GM19467 (cell line): ENCODE results near the gene SMAD3.
"Not testable (repeated sequence)": the region's sequence is repeated elsewhere in the genome, so short reads cannot be mapped to it uniquely, and the experiment has no call there.

Source experiments
- ATAC-seq: cut with Tn5 transposase; IDR thresholded peaks from one replicate; pipeline ENCODE4 v1.9.1; 2021; ENCODE audit warnings: mild to moderate bottlenecking, moderate library complexity; ENCODE audit not compliant: unreplicated experiment

The SMAD3 gene

DNA sequence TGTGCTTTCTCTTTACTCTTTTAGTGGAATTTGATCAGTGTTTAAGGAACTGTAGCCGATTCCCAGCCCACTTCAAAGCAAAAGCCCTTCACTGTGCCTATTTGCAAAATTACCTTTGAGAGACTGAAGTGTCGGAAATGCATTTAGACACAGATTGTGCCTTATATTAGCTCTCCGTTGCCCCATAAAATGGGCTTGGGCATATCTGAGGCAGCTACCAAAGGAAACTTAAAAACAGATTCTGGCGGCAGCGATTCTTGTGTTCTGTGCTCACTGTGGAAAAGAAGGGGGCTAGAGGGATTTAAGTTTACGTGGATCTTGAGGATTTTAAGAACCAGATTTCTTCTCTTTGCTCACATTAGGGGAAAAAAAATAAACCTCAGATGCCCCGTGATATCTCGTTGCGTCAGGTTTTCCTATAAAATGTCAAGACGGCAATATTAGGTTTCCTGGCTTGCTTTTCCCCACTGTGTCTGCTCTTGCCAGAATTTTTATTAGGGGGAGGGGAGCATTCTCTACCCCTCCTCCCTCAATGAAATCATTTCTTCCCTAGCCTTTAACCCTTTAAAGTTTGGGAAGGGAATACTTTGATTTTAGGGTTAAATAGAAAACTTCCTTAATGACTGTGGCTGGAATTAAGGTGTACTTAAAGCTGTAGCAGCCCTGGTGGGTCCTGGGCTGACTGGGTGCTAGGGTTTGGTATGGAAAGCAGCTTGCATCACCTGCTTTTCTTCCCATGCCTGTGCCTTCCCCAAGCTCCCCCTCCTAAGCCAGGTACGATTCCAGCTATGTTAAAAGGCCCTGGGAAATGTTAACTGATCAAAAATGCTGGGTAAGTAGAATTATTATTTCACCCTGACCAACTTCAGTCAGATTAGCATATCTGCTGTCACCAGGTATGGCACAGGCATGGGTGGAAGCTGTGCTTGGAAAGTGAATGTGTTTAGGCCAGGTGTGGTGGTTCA, 73.8 kb downstream of the SMAD3 start:
- ATAC-seq = no peak

DNA sequence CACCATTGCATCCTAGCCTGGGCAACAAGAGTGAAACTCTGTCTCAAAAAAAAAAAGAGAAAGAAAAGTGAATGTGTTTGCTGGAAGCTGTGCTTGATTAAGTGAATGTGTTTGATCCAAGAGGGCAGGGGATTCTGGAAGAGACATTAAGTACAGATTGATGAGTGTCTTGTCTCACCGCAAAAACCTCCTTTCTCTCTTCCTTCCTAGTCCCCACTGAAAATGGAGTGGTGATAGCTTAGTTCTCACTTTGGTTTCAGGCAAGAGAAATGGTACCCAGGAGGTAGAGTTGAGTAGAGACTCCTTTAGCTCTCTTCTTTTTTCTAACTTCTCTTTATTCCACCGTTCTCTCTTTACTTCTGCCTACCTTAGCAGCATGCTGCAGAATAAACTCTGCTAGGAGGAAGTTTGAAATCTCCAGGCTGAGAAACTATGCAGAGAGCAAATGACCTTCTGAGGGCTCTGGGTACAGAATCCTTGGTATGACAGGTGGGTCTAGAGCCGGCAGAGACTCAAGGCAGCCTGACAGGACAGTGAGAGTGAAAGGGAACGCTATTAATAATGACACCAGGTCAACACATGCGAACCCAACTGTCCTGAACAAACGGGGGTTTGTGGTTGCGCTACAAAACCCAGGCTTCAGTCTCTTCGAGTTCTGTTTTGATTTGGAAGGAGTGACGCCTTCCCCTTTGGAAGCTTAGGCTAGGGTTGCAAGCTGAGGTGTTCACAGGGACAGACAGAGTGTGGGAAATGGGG, 74.9 kb downstream of the SMAD3 start:
- ATAC-seq = no peak

DNA sequence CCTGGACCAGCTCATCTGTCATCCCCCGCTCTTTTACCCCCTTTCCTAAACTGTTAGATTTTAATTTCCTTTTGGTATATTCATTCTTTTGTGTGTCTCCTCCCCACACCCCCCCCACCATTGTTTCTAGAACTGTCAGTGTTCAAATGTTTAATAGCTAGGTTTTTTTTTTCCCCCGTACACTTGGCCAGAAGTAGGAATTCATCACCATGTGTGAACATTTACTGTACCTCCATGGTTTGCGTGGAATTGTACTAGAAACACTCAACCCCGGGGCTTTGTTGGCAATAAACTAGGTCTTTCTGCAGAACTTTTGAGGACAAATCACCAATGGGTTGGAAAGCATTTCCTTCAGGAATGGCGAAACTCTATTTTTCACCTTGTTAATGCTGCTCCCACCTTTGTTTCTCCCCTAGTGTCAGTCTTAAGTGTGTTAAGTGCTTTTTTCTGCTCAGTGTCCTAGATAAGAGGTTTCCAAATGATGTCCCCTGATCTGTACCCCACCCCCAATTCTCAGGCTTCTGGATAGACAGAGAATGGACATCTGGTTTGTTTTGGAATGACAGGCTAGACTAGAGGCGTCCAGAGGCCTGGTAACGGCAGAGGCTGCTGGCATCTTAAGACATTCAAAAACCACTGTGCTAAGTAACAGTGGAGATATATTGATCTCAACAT, 76.8 kb downstream of the SMAD3 start:
- no peak for ATAC-seq

DNA sequence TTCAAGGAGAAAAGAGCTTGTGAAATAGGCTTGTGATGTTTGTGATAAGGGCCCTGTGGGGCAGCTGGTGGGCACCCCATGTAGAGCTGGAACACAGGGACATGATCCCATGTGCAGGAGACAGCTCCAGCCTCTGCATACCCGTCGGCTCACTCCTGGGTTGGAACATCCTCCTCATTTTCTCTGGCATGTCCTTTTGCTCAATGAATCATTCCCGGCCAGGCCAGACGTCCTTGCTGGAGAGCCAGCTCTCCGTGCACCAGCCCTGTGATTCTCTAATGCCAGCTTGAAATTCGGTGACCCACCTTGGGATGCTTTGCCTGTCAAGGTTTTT, 77.3 kb downstream of the SMAD3 start:
- no peak for ATAC-seq

DNA sequence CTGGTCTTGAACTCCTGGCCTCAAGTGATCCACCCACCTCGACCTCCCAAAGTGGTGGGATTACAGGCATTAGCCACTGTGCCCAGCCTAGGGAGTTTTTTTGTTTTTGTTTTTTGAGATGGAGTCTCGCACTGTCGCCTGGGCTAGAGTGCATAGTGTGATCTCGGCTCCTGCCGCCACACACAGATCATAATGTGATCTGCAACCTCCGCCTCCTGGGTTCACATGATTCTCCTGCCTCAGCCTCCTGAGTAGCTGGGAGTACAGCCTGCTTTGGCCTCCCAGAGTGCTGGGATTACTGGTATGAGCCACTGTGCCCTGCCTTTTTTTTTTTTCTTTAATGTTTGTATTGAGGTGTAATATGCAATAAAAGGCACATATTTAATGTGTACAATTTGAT, 78.2 kb downstream of the SMAD3 start:
- ATAC-seq = no peak

DNA sequence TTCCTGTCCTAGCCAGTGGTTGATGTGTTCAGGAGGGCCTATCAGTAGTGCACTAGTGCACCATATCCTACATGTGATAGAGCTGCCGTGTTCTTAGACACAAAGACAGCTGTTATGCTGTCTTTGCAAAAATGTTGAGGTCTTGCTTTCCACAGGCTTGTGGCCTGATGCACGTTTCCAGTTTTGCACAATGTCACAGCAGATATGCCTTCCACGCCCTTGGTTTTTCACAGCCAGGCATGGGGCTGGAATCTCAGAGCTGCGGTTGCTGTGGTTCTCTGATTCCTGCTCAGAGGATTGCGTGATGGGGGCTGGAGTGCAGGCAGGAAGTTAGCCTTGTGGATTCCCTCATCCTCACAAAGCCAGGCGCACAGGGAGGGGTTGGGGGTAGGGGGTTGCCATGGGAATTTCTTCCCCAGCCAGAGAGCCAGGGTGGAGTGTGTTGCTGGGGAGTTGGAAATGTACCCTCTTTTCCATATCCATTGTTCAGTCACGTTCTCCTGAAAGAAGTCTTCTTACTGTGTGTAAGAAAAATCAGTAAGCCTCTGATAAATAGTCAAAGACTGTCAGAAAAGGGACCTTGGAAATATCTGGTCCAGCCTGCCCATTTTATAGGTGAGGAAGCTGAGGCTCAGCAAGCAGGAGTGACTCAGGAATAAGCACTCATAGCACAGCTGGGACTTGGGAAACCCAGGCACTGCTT, 79.4 kb downstream of the SMAD3 start:
- no peak for ATAC-seq

DNA sequence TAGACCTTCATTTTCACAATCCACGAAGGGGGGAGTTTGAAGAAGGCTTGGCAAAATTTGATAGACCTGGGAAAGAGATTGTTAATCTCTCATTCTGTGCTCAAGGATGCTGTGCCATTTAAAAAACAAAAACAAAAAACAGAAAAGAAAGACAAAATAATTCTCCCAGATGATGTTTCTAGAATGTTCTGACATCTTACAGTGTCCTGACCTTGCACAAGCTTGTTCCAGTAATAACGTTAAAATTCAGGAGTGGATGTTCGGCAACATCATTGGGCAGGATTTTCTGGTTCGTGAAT, 79.9 kb downstream of the SMAD3 start:
- no peak for ATAC-seq

DNA sequence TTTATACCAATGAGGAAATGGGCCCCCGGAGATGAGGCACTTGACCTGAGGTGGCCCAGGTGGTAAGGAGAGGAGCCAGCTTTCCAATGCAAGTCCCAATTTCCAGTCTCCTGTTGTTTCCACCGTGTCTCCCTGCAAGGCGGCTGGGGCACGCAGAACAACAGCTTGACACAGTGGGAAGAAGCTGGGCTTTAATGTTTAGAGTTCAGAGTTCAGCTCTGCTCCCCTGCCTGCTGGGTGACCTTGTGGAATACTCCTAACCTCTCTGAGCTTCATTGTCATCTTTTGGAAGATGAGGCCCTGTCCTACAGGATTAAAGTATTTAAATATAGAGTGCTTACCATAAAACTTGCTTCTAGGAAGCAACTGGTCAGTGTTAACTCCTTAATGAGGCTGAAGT, 80.3 kb downstream of the SMAD3 start:
- ATAC-seq = no peak

DNA sequence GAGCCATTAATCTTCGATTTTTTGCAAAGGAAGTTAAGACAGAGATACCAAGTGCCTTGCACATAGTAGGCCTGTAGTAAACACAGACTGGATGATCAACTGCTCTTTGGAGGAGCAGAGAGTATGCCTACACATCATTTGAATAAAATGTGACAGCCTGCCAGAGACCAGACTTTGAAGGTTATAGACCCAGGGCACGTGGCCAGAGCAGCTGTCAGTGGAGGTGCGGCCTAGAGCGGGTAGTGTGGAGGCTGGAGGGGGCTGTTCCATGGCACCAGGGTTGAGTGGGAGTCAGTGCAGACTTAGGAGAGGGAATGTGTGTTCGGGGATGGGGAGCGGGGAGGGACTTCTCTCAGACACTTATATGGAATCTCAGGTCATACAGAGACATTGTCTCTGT, 80.8 kb downstream of the SMAD3 start:
- ATAC-seq = no peak

DNA sequence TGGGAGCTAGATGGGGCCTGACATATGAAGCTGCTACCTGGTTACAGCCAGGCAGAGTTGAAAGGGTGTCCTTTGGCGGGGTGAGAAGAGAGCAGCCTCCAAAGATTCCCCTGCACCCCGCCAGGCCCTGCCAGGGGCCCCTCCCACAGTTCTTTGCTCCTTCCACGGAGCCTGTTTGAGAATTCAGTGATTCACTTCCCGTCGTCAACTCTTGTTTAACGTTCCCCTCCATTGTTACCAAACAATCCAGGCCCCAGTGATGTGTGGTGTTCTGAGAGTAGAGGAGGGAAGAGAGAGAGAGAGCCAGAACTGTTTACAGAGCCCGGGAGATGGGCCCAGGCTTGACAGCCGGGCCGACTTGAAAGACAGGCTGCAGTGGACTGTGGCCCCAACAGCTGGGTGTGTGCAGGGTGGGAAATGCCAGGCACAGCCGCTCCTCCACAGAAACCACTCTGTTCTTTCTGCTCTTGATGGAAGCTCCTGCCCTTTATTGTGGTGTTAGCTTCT, 81.5 kb downstream of the SMAD3 start:
- ATAC-seq = no peak

DNA sequence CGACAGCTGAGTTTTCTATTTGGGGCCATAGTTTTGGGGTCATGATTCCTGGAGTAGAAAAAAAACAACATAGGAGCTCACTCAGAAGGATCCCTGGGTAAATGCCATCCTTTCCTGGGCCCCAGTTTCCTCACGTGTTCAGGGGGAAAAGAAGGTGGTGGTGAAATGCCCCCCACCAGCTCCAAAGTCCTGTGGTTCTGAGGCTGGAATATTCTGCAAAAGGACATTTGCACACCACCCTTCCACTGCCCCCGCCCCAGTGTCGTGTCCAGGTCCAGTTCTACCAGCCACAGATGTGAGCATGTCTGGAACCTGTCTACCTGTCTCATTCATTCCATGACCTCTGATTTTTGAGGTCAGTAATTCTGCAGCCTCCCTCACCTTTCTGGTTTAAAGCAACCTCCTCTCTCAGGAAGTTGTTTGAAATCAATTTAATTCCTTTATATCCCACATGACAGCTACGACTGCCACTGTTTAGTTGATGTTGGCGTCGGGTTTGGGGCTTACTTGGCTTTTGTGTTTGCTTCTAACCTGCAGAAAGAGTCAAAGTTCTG, 82.1 kb downstream of the SMAD3 start:
- no peak for ATAC-seq

DNA sequence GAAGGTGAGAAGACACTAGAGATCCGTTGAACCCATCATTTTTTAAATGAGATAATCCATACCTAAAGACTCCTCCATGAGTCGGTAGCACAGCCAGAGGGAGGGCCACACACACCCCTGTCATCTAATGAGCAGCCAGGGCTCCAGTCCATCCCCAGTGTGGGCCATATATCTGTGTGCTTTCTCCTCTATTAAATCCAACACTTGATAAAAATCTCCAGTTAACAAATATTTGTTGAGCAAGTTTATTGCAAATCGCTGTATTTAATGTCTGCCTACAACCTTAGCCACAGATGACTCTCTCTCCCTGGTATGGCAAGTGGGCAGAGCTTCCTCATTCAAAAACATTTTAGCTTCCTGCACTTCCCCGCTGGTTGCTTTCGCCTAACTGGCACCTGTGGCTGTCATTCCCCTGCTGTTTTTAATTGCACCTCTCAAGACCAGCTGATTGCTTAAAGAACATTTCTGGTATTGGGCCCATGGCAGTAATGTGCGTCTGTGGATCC, 82.8 kb downstream of the SMAD3 start:
- ATAC-seq = no peak

DNA sequence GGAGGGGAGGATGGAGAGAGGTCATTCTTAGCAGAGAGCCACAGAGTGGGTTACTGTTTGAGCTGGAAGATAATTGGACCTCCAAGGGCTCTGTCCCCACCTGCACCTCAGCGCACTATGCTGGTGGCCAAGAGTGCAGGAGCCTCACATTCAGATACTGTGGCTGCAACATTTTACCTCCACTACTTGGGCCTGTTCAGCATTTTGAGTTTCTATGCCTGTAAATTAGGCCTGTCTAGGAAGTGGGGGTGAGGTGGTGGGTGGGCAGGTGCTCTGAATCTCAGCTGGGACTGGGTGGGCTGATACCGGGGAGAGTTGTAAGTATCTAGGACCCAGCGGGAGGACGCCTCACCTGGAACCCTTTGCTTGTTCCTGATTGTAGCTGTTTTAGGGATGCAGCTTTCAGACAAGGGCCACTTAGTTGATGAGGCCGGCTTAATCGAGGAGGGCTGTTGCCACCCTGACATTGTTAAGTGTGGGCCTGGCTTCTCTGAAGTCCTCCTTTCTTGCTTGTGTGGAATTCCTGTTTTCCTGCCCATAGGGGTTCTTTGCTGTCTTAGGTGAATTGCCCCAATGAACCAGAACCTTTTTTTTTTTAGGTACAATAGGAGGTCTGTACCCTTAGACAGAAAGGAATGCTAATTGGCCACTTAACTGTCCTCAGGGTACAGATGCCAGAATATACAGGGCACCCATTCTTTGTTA, 83.8 kb downstream of the SMAD3 start:
- no peak for ATAC-seq

DNA sequence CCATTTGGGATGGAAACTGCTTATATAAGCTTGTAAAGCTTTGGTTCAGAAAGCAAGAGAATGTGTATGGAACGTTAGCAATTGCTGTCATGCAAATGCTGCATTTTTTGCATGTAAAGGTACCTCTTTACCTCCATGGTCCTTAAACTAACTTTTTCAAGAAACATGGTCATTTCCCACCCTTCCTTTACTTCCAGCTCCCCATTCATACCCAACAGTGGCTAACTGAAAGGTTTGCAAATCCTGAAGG, 84.3 kb downstream of the SMAD3 start:
- ATAC-seq = no peak

DNA sequence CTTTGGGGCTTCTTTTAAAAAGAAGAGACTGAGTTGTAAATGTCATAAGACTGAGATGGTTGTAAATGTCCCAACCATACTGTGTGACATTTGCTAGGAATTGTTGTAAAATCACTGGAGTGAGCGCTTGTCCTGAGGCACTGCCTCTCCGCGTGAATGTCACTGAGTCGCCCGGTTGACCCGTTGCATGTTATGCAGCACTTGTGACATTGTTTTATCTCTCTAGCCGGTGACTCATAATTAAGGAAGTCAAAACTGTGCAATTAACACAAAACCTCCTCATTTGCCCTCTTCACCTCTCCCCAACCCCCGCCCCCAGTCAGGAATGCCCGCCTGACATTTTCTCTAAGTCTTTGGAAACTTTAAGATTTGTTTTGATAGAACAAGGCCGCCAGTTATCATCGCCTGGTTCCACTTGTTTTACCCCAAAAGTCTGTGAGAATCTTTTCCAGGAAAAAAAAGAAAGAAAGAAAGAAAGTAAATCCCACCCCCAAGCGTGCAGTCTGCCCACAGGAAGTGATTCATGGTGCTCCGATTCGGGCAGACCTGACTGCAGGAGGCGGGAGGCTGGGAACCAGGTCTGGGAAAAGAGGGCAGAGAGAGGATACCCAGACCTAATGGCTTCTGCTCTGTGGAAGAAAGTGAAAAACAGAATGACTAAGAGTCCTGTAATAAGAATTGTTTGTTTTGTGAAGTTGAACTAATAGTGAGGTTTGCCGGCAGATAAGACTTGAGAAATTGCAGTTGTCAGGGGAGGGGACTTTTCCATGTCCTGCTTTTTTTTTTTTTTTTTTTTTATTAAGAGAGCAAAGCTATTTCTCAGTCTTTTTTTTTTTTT, 84.8 kb downstream of the SMAD3 start:
- no peak for ATAC-seq

DNA sequence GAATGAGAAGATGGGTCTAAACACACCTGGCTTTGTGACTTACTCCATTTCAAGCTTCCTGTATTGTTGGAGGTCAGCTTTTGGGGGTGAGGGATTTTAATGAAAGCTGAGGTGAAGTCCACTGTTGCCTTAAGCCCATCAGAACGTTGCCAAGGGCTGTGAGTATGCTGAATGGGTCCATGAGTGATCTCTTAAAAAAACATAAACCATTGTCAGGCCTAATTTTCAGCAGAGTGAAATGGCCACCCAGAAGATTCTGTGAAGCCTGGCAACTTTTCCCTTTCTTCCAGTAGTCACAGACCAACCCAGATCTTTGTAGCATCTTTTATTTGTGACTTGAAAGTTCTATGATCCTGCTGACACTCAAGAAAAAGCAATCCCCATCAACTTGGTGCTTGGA, 87.0 kb downstream of the SMAD3 start:
- ATAC-seq = no peak

DNA sequence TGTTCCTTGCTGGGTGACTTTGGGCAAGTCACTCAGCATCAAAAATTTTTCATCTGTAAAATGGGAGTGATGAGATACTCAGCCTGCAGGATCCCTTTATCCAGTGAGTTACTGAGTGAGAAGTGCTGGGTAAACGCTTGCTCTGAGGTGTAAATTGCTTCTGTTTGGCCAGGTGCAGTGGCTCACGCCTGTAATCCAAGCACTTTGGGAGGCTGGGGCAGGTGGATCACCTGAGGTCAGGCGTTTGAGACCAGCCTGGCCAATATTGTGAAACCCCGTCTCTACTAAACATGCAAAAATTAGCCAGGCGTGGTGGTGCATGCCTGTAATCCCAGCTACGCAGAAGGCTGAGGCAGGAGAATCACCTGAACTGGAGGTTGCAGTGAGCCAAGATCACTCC, 87.6 kb downstream of the SMAD3 start:
- ATAC-seq = not testable (repeated sequence)

DNA sequence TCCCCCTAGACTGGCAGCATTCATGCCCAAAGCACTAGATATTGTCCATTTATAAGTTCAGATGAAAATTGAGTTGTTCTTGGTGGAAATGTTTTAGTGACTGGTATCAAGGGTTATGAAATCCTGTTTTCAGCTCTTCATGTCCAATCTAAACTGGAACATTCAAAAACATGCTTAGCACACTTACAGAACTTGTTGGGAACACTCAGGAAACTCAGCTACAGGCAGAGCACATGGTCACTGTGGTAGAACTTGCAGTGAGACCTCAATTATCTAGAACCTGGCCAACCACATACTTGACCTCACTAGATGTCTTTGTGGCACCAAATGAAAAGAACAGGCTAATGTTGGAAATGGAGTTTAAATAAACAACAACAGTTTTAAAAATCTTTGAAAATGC, 88.8 kb downstream of the SMAD3 start:
- ATAC-seq = no peak

DNA sequence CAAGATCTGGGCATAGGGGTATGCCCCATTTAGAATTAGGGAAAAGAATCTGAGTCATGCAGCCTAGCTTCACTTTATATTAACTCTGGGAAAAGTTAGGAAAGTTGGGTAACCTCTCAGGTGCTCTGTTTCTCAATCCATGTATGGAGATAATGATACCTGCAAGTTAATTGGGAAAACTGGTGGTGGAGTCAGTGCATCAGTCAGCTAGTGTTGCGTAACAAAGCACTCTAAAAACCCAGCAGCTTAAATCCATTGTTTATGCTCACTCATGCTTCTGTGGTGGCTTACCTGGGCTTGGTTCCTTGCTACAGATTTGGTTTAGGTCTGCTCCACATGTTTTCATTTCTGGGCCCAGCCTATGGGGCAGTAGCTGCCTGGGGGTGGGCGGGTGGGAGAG, 91.0 kb downstream of the SMAD3 start:
- ATAC-seq = no peak
